Thymus (tissue), 11 donors: Measurements from ENCODE around the gene ZMYND10. TPM values are rescaled to one million over a fixed set of nuclear protein-coding genes. Genes with fewer than 3 reads are reported as not detected.

Experiments
- DNase-seq, 9 donors: peaks; one replicate each; pipeline ENCODE4 v3.0.0-alpha.2; 2013; ENCODE audit warnings: low spot score in 9 of 9, low read depth in 6 of 9, missing footprints in 1 of 9
- H3K27ac ChIP-seq, 2 donors: one replicate each; pipeline ENCODE4 v1.5.1; 2013; ENCODE audit warnings: control low read depth in 1 of 2, low read depth in 1 of 2, low read length in 1 of 2, mild to moderate bottlenecking in 1 of 2, moderate library complexity in 1 of 2
- H3K27me3 ChIP-seq, 2 donors: one replicate each; pipeline ENCODE4 v1.5.1; 2013; ENCODE audit warnings: low read length in 1 of 2; ENCODE audit not compliant: control insufficient read depth in 2 of 2, insufficient read depth in 1 of 2
- H3K36me3 ChIP-seq, 2 donors: one replicate each; pipeline ENCODE4 v1.5.1; 2013; ENCODE audit warnings: low read length in 1 of 2, mild to moderate bottlenecking in 1 of 2, moderate library complexity in 1 of 2; ENCODE audit not compliant: control insufficient read depth in 2 of 2, insufficient read depth in 2 of 2
- H3K4me1 ChIP-seq, 2 donors: one replicate each; pipeline ENCODE4 v1.5.1; 2013; ENCODE audit warnings: low read length in 2 of 2; ENCODE audit not compliant: control insufficient read depth in 2 of 2, insufficient read depth in 2 of 2
- H3K4me3 ChIP-seq, 2 donors: one replicate each; pipeline ENCODE4 v1.5.1; 2013; ENCODE audit warnings: low read length in 2 of 2, control low read depth in 1 of 2, mild to moderate bottlenecking in 1 of 2
- H3K9me3 ChIP-seq, 2 donors: one replicate each; pipeline ENCODE4 v1.5.1; 2013; ENCODE audit warnings: low read length in 1 of 2, mild to moderate bottlenecking in 1 of 2; ENCODE audit not compliant: control insufficient read depth in 2 of 2, insufficient read depth in 1 of 2
- WGBS: extraction: QIAGEN DNeasy Blood & Tissue Kit; methylation state at CpG from one replicate; pipeline ENCODE4 v1.1.7; 2013; 5-methylcytosine and 5-hydroxymethylcytosine counted together
- polyA plus RNA-seq: library from polyadenylated mRNA; stranded (reverse); fragments of 200-250 nt; gene quantifications from one replicate; pipeline ENCODE4 v1.2.3, GENCODE V29; 2013
- total RNA-seq: library from RNA; stranded (reverse); fragments of 120-200 nt; gene quantifications from one replicate; pipeline ENCODE4 v1.2.4, GENCODE V29; 2013
- donor health status: healthy.

ZMYND10 gene
- total and polyA plus RNA-seq, 2 donors = 0.66 to 5.5 TPM

DNA sequence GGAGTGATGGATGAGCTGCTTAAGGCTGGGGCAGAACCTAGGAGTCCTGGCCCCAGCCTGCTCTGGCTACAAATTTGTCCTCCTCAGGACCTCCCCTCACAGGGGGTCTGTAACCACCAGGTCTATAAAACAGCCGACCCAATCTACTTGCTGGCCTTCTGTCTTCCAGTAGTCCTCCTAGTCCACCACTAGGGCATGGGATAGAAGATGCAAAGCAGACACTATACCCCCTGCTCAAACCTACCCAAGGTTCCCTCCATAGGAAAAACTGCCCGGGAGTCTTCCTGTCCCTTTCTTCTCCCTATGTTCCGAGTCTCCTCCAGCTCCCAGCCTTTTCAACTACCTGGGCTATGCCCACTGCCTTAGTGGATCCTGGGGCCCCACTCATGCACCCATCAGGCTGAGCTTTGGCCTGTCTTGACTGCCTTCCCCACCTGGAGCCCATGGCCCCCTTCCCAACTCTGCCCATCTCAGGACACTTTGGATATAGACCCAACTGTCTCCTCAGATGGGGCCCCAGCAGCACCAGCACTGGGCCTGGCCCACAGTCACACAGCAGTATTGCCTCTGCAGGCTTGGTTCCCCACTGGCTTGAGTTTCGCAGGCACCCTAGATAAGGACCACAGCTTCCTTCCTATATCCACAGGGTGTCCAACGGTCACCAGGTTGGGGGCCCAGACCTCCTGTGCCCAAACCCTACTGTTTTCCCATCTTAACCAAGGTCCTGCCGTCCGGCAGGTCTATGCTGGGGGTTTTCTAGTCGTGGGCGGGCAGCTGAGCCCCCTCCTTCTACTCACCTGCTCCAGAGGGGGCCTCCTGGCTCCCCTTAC, 47.4 kb downstream of the ZMYND10 start:
- Histone ChIP-seq H3K9me3 (no peaks in the 10 kb centered on the region), H3K36me3 (no peaks in the 10 kb centered on the region), H3K27ac (peak overlapping the region; percentile 52 to 98), H3K4me1 (peaks cover 12 to 25% of the 10 kb centered on the region in 2 donors), H3K27me3 (no peaks in the 10 kb centered on the region), H3K4me3 (peak overlapping the region; percentile 56 to 89)
- DNase-seq = no peak
- 42% methylated on average over 9 of the region's 9 CpGs for WGBS

DNA sequence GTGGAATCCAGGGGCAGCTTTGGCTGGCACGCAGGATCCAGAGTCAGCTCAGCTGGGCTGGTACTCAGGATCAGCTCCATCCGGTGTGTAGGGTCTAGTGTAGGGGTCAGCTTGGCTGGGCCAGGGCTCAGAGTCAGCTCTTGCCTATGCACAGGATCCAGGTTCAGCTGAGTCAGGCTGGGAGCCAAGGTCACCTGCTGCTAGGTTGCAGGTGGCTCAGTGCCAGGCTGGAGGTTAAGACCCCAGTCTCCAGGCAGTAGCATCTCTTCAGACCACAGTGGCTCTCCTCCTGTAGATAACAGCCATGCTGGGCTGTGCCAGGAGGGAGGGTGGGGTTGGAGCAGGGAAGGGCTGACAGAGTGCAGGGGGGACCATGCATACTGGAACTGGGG, 48.2 kb downstream of the ZMYND10 start:
- no peak overlapping the region for H3K27ac ChIP-seq
- peaks cover 12 to 32% of the 10 kb centered on the region in 2 donors for H3K4me1 ChIP-seq
- no peaks in the 10 kb centered on the region for H3K36me3 ChIP-seq
- H3K9me3 ChIP-seq = no peaks in the 10 kb centered on the region
- WGBS = 100% methylated on average over 2 of the region's 2 CpGs
- DNase-seq = no peak
- no peak overlapping the region for H3K4me3 ChIP-seq
- H3K27me3 ChIP-seq = no peaks in the 10 kb centered on the region

DNA sequence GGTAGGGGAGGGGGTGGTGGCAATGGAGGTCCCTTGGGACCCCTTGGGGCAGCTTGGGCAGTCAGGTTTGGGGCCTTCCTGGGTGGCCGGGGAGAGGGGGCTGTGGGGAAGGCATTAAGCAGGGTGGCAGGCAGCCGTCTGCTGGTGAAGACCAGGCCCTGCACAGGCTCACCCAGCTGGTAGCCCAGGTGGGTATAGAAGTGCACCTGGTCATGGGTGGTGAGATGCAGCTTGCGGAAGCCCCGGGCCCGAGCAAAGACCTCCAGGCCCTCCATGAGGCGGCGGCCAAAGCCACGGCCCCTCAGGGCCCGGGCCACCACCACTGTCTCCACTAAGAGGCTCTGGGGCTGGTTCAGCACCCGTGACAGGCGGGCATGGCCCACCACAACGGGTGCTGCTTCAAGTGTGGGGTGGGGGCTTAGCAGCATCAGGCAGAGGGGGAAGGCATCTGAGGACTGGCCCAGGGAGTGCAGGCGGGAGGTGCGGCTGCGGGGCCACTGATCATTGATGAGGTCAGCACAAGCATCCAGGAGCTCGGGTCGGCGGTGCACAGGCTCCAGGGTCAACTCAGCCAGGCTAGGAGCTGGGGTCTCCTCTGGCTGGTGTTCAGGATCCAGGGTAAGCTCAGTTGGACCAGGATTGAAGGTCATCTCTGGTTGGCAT, 48.7 kb downstream of the ZMYND10 start:
- DNase-seq = no peak
- no peak overlapping the region for H3K27ac ChIP-seq

DNA sequence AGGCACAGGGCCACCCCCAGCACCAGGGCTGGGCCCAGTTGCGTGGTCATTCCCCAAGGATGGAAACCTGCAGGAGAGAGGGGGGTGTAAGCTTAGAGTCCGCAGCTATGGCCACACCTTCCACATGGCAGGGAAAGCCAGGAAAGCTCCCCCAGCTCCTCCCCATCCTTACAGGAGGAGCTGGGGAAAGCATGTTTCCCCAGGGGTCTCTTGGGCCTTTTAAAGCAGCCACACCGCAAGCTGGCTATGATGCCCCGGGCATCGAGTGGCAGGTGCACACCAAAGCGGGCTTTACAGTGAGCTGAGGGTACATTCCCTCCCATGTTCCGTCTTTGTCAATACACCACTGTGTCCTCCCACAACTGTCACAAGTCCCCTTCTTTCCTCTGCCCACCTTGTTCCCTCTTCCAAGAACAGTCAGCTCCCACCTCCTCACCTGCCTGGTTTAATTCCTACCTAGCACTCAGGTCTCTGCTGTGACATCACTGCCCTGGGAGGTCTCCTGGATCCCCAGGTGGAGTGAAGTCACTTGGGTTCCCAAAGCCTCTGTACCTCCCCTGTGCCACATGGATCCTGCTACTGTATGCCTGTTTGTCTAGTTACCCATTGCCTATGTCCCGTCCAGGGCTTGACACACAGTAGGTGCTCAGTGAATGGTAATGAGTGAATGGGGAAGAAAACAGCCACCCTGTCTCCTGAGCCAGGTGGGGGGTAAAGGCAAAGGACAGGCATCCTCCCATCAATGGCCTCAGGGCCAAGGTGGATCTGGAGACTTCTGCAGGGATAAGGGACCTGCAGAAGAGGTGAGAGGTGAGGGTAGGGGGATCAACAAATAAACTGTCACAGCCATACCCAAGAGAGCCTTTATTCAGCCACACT, 49.7 kb downstream of the ZMYND10 start:
- WGBS = 96% methylated on average over 8 of the region's 8 CpGs
- peaks cover 19 to 43% of the 10 kb centered on the region in 2 donors for H3K4me1 ChIP-seq
- no peaks in the 10 kb centered on the region for H3K27me3 ChIP-seq

More for the DNA sequence above, 48.7 kb downstream of the ZMYND10 start:
- 98% methylated on average over 18 of the region's 18 CpGs for whole genome bisulfite sequencing
- Histone ChIP-seq H3K9me3 (no peaks in the 10 kb centered on the region), H3K4me3 (no peak overlapping the region), H3K36me3 (no peaks in the 10 kb centered on the region), H3K27me3 (no peaks in the 10 kb centered on the region), H3K4me1 (peaks cover 12 to 33% of the 10 kb centered on the region in 2 donors)

DNA sequence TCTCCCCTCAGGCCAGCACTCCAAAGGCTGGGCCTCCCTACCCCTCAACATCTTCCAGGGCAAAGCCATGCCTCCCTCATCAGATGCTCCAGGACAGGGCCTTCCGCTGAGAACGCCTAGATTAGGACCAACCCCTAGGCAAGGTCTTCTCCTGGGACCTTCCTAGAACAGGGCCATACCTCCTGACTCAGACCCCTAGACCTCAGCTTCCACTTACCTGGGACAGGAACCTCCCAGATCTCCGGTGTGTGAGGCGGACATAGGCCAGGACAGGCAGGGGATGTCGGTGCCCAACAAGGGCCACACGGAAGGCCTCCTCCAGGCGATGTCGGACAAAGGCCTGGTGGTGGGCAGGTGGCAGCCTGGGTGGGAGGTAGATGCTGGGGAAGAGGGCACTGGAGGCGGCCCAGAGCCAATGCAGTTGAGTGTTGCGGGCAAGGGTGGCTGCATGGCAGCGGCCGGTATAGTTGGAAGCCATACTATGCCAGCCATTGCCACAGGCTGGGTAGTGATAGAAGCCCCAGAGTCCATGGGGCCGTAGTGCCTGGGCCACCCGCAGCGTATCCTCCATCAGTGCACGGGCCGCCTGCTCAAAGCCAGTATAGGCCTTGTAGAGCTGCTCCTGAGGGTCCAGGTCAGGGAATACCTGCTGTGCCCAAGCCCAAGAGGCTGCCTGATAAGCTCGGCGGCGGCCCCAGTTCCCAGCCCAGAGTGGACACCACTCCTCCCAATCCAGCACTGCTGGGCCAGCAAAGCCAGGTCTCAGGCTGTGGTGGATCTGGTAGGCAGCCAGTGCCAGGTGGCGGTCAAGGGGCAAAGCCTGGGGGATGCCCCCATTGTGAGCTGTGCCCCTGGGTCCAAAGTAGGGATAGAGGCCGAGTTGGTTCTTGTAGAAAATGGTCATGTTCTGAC, 50.8 kb downstream of the ZMYND10 start:
- H3K4me3 ChIP-seq = no peak overlapping the region
- WGBS = 98% methylated on average over 22 of the region's 22 CpGs
- H3K4me1 ChIP-seq = peaks cover 15 to 34% of the 10 kb centered on the region in 2 donors
- H3K9me3 ChIP-seq = no peaks in the 10 kb centered on the region
- DNase-seq = no peak
- no peaks in the 10 kb centered on the region for H3K27me3 ChIP-seq
- no peak overlapping the region for H3K27ac ChIP-seq
- H3K36me3 ChIP-seq = peaks cover 3 to 7% of the 10 kb centered on the region in 2 donors

More for the DNA sequence above, 49.7 kb downstream of the ZMYND10 start:
- Histone ChIP-seq H3K9me3 (no peaks in the 10 kb centered on the region), H3K27ac (no peak overlapping the region), H3K36me3 (no peaks in the 10 kb centered on the region), H3K4me3 (no peak overlapping the region)
- no peak for DNase-seq

DNA sequence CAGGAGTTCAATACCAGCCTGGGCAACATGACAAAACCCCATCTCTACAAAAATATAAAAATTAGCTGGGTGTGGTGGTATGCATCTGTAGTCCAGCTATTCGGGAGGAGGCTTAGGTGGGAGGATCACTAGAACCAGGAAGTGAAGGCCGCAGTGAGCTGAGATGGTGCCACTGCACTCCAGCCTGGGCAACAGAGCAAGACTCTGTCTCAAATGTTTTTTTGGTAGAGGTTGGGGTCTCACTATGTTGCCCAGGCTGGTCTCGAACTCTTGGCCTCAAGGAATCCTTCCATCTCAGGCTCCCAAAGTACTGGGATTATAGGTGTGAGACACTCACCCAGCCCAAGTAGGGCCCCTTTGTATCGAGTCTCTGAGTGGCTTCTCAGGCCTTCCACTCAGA, 51.4 kb downstream of the ZMYND10 start:
- no peaks in the 10 kb centered on the region for H3K9me3 ChIP-seq
- no peak for DNase-seq
- H3K4me3 ChIP-seq = no peak overlapping the region
- peaks cover 9 to 13% of the 10 kb centered on the region in 2 donors for H3K36me3 ChIP-seq
- H3K4me1 ChIP-seq = peaks cover 14 to 31% of the 10 kb centered on the region in 2 donors
- H3K27ac ChIP-seq = no peak overlapping the region
- WGBS = 97% methylated on average over 4 of the region's 4 CpGs
- no peaks in the 10 kb centered on the region for H3K27me3 ChIP-seq

DNA sequence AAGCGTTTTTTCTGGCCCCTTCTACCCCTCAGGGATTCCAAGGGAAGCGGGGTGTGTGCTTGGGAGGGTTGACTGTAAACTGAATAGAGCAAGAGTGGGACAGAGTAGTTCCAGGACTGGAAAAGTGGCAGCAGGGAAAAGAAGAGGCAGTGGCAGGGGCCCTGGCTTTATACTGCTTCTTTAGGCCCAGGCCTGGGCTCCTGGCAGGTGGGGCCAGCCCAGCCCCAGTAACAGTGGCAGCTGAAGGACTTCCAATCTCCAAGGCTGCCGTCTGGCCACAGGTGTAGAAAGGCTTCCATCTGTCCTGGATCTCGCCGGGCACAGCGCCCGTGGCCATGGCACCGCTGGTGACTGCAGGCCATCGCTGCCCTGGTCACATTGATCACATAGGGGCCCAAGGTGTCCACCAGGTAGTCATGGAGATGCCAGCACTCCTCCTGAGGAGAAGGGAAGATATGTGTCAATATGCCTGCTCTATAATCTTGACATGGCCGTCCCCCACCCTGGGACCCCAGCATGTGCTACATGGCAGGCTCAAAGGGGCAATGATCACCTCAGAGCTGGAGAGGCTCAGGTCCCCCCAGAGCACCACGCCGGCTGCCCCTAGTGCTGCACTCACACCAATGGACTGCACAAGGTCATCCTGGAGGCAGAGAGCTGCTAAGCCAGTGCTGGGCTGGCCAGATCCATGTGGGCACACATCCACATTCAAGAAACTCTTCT, 52.3 kb downstream of the ZMYND10 start:
- Histone ChIP-seq H3K4me3 (no peak overlapping the region), H3K4me1 (peaks cover 9 to 23% of the 10 kb centered on the region in 2 donors), H3K27ac (peak overlapping the region; percentile 62 to 64), H3K9me3 (no peaks in the 10 kb centered on the region), H3K36me3 (peaks cover 18 to 22% of the 10 kb centered on the region in 2 donors), H3K27me3 (no peaks in the 10 kb centered on the region)
- DNase-seq = no peak
- 89% methylated on average over 12 of the region's 12 CpGs for WGBS
